Ureter (tissue), 1 donor: Measurements from ENCODE around the gene TXNL4B. TPM values are rescaled to one million over a fixed set of nuclear protein-coding genes. Genes with fewer than 3 reads are reported as not detected.

Experiments used
- DNase-seq: peaks from one replicate; pipeline ENCODE4 v3.0.0-alpha.2; 2020; ENCODE audit warnings: low spot score
- total RNA-seq: library from RNA; stranded (reverse); gene quantifications from one replicate; pipeline ENCODE4 v1.2.4, GENCODE V29; 2023
- donor health status: DM: yes; HTN: yes; CAD: no.

The TXNL4B gene
- total RNA-seq: 13.9 TPM

- DNase-seq: peak; percentile 96
Observed at GRCh38 chr16:72093448-72094265, at the start of gene TXNL4B, which contains the start of gene DHX38. Gene TXNL4B (minus strand): TSS chr16:72093620. CDS start chr16:72090749, 2,871 bp downstream. Gene DHX38 (plus strand): TSS chr16:72093847. CDS start chr16:72096158, 2,311 bp downstream.

- DNase-seq: no peak
Observed at GRCh38 chr16:72142476-72142875, 49.1 kb upstream of the TXNL4B start.

GRCh38 chr16:72139908-72140307 lies 46.5 kb upstream of the TXNL4B start:
- no peak for DNase-seq

GRCh38 chr16:72138064-72138572 lies 44.7 kb upstream of the TXNL4B start:
- DNase-seq: no peak

- DNase-seq: no peak
Observed at GRCh38 chr16:72137380-72138063, 44.1 kb upstream of the TXNL4B start.

DNA sequence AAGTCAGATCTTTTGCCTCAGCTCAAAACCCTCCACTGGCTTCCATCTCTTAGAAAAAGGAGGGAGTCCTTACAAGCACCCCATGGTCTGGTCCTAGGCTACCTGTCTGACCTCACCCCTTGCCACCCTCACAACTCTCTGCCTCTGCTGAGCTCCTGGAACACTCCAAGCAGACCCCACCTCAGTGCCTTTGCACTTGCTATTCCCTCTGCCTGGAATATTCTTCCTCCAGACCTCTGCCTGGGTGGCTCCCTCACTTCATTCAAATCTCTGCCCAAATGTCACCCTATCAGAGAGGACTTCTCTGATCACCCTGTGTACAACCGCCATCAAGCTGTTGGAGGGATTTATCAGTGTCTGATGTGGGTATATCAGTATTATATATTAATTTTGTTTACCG lies 41.1 kb upstream of the TXNL4B start:
- DNase-seq: no peak

DNA sequence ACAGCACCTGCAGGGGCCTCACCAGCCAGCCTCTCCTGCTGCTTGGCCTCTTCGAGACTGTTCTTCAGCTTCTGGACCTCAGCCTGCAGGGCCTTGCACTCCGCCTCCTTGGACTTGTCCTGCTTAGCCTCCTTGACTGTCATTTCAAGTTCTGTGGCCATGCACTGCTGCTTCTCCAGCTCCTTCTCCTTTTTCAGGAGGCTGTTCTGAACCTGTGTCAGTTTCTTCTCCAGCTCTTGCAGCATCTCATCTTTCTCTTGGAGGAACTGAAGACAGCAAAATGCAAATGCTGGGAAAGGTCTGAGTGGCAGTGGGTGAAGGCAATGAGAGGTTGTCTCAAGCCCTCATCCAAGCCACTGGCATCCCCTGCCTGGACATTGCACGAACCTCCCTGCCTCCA lies 39.3 kb upstream of the TXNL4B start:
- no peak for DNase-seq

- no peak for DNase-seq
Observed at GRCh38 chr16:72131036-72131435, 37.6 kb upstream of the TXNL4B start.

- no peak for DNase-seq
Observed at GRCh38 chr16:72129976-72130656, 36.7 kb upstream of the TXNL4B start.

- DNase-seq: no peak
Observed at GRCh38 chr16:72128701-72129100, 35.3 kb upstream of the TXNL4B start.

DNA sequence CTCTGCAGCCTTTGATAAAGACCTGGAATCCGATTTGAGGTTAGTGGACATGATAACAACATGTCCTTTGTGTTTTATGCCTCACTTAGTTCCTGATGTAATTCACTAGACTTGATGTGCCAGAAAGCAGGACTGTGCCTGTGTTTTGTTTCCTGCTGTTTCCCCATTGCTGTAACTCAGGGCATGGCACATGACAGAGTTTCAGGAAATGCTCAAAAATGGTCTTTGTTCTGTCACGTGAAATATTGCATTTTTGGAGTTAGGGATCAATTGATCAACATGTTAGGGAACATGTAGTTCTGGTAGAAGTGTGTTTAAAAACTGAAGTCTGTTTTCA lies 33.0 kb upstream of the TXNL4B start:
- no peak for DNase-seq

- DNase-seq: no peak
Observed at GRCh38 chr16:72125635-72126428, 32.4 kb upstream of the TXNL4B start.

GRCh38 chr16:72124761-72125634 lies 31.6 kb upstream of the TXNL4B start:
- DNase-seq: peak; percentile 68

- no peak for DNase-seq
Observed at GRCh38 chr16:72124148-72124547, 30.7 kb upstream of the TXNL4B start.

GRCh38 chr16:72123426-72123825 lies 30.0 kb upstream of the TXNL4B start:
- DNase-seq: no peak

- DNase-seq: no peak
Observed at GRCh38 chr16:72122916-72123315, 29.5 kb upstream of the TXNL4B start.

DNA sequence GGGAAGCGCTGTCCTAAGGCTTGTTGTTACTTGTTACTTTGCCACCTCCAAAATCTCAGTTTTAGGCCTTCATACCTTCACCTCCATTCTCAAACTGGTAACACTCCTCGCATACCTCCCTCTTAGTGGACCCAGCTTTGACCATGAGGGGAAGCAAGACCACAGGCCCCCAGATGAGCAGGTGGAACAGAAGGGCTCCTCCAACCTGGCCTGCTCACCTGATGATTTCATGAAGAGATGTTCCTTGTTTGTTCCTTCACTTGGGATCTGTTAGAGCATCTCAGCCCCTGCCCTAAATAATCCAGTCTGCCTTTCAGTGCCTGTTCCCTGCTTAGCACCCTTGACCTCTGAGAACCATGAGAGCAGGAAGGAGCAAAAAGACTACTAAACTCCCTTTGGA lies 28.9 kb upstream of the TXNL4B start:
- no peak for DNase-seq

GRCh38 chr16:72120026-72120425 lies 26.6 kb upstream of the TXNL4B start:
- no peak for DNase-seq

DNA sequence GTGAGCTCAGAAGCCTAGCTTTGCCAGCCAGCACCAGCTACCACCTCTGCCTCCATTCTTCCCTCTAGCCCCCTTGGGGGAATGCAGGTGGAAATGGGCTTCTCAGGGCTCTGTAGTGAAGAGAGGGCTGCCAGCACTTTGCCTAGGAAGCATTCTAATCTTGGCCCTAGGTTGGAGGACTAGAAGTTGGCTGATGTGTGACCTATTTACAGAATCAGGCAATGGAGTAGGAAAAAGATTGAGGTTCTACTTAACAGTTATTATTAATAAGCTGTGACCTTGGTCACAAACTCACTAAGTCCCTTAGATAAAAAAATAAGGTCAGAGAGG lies 20.2 kb upstream of the TXNL4B start:
- DNase-seq: no peak

- no peak for DNase-seq
Observed at GRCh38 chr16:72112906-72113615, 19.6 kb upstream of the TXNL4B start.
